LoVo (cell line): Measurements from ENCODE around the gene NEK7.
A peak's percentile ranks its signal among the peaks of the same experiment; 100 is the strongest.
"Not testable (repeated sequence)": the region's sequence is repeated elsewhere in the genome, so short reads cannot be mapped to it uniquely, and the experiment has no call there.

Experiments used
- DNase-seq: peaks from one replicate; pipeline ENCODE4 v3.0.0-alpha.2; 2016; ENCODE audit warnings: low spot score

Gene NEK7

DNA sequence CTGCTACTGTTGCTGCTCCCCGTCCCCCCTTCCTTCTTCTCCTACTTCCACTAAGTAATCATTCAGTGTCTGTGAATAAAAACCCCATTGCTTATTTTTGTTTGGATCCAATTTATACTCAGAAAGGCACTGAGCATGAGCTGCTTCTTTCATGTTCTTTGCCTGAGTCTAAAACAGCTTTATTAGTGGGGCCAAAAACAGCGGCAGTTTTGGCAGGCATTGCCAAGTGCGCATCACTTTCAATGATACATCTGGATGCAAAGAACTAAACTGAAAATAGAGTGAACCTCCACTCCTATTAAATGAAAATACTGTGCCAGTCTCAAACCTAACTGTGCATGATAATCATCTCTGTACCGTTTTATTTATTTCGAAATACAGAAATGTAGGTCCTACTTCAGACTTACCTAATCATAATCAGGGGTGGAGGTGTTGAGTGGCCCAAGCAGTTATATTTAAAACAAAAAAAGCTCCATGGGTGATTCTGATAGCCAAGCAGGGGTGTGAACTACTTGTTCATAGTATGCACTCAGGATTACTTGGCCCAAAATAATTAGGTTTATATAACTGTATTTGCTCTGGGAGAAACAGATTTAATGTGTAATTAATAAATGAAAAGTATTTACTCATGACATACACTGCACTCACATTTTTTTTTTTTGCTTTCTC, 48.4 kb downstream of the NEK7 start:
- no peak for DNase-seq

DNA sequence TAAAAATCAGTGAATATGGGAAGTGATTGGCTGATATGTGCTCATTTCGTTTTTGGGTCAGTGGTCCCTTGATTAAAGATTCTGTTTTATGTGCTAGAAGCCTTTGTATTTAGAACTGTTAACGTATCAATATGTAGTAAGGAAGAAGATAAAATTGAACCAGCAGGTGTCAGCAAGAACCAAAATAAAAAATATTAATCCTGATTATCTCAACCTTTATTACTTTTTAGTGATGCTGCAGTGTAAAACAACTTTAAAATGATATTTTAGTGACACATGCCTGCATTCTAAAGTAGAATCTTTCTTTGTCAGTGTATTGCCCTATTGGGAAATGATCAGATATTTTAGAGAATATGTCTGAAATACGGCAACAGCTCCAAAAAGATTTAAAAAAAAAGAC, 49.5 kb downstream of the NEK7 start:
- no peak for DNase-seq

- DNase-seq: no peak
These were observed 54.9 kb downstream of the NEK7 start for GRCh38 chr1:198211696-198212095.

DNA sequence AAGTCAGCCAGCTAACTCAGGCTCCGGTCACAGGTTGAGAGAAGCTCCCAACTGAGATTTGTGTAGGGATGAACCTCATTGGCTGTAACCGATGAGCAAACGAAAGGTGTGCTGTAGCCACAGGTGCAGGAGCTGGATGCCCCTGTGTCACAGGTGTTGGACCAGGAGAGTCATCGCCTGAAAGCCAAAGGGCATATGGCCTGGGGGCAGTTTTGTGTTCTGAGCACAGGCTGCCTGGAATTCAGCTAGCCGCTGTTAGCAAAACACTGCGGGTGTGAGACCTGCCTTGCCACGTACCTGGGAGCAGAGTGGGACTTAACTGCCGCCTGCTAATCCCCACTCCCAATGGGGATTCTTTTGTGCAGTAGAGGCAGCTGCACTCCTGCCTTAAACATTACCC, 55.3 kb downstream of the NEK7 start:
- DNase-seq: no peak

GRCh38 chr1:198212675-198213074, 55.9 kb downstream of the NEK7 start:
- DNase-seq: no peak

DNA sequence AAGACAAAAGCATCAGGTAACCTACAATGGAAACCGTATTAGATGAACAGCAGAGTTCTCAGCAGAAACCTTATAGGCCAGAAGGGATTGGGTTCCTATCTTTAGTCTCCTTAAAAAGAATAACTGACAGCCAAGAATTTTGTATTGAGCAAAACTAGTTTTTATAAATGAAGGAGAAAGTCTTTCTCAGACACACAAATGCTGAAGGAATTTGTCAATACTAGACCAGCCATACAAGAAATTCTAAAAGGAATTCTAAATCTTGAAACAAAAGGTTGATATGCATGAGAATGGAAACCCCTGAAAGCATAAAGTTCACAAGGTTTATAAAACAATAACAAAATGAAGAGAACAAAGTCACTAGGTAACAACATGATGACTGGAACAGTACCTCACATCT, 58.1 kb downstream of the NEK7 start:
- DNase-seq: no peak

- DNase-seq: peak; percentile 12
These were observed 63.6 kb downstream of the NEK7 start for GRCh38 chr1:198220428-198220827.

DNA sequence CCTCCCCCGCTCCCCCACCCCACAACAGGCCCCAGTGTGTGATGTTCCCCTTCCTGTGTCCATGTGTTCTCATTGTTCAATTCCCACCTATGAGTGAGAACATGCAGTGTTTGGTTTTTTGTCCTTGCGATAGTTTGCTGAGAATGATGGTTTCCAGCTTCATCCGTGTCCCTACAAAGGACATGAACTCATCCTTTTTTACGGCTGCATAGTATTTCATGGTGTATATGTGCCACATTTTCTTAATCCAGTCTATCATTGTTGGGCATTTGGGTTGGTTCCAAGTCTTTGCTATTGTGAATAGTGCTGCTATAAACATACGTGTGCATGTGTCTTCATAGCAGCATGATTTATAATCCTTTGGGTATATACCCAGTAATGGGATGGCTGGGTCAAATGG, 70.2 kb downstream of the NEK7 start:
- not testable (repeated sequence) for DNase-seq

- not testable (repeated sequence) for DNase-seq
These were observed 70.7 kb downstream of the NEK7 start for GRCh38 chr1:198227454-198227853.

DNA sequence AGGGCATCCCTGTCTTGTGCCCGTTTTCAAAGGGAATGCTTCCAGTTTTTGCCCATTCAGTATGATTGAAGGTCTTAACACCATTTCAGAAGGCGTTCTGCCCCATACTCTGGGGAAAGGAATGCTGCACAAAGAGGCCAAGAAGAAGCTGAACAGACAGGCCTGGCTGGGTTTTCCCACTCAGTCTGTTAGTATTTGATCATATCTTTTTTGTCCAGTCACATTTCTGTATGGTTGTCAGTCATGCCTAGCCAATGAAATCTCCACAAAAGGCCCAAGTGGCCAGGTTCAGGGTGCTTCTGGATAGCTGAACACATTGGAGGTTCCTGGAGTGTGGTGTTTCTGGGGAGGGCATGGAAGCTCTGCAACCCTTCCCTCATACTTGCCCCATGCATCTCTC, 72.1 kb downstream of the NEK7 start:
- no peak for DNase-seq

GRCh38 chr1:198231779-198232178, 75.0 kb downstream of the NEK7 start:
- no peak for DNase-seq

- DNase-seq: no peak
These were observed 75.6 kb downstream of the NEK7 start for GRCh38 chr1:198232378-198232777.

GRCh38 chr1:198232940-198233675, 76.3 kb downstream of the NEK7 start:
- no peak for DNase-seq

- DNase-seq: peak; percentile 31
These were observed 77.9 kb downstream of the NEK7 start for GRCh38 chr1:198234520-198235251.

- DNase-seq: no peak
These were observed 81.3 kb downstream of the NEK7 start for GRCh38 chr1:198238121-198238520.

DNA sequence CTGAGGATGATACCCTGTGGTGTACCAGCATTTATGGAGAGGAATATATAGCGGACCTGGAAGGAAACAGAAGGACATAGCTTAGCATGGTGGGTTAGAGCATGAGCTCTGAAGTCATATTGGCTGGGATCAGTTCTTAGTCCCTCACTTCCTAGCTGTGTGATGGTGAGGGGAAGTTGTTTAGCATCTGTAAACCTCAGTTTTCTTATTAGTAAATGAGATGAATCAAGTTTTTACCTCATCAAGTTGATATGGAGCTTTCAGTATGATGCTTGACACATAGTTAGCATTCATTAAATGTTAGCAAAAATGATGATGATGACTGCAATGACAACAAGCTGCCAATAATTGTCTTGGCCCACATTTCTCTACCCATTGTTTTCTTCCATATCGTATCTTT, 84.8 kb downstream of the NEK7 start:
- no peak for DNase-seq

DNA sequence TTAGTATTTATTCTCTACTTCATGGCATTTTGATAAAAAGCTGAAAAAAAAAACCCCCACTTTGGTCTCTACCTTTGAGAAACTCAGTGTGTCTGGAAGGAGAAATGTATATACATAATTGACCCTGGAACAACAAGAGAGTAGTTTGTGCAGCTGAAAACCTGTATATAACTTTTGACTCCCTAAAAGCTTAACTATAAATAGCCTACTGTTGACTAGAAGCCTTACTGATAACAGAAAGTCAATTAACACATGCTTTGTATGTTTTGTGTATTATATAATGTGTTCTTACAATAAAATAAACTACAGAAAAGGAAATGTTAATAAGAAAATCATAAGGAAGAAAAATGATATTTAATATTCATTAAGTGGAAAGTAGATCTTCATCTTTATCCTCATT, 88.0 kb downstream of the NEK7 start:
- no peak for DNase-seq

- no peak for DNase-seq
These were observed 88.6 kb downstream of the NEK7 start for GRCh38 chr1:198245379-198245778.

- no peak for DNase-seq
These were observed 89.5 kb downstream of the NEK7 start for GRCh38 chr1:198246337-198246736.

DNA sequence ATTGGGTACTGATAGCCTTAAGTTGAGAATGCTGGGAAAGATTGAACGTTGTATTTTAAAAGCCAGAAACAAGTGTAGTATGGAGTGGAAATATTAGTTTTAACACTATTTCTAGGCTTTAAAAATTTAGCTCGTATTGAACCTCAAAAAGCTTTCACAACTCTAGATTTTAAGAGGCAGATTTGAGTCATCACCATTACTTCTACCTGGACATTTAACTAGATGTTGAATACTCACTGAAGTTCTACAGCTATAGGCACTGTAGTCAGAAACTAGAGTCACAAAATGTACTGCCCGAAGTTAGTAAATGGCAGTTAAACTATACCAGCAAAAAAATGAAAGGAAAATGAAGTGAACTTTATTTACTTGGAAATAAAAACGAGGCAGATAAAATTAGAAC, 96.5 kb downstream of the NEK7 start:
- no peak for DNase-seq

GRCh38 chr1:198253668-198254067, 96.9 kb downstream of the NEK7 start:
- no peak for DNase-seq

DNA sequence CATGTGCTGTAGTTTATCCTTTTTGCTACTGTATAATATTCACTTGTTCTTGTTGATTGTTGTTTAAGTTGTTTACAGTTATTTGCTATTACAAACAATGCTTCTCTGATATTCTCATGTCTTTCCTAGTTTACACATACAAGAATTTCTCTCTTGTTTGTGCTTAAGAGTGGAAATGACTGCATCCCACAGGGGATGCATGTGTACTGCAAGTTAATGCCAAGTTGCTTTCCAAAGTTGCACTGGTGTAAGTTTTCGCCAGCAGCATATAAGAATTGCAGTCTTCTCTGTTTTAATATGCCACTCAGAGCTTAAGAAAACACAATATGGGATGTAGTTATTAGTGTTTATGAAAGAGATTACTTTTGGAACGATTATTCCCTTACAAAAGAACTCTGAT, 97.7 kb downstream of the NEK7 start:
- no peak for DNase-seq

DNA sequence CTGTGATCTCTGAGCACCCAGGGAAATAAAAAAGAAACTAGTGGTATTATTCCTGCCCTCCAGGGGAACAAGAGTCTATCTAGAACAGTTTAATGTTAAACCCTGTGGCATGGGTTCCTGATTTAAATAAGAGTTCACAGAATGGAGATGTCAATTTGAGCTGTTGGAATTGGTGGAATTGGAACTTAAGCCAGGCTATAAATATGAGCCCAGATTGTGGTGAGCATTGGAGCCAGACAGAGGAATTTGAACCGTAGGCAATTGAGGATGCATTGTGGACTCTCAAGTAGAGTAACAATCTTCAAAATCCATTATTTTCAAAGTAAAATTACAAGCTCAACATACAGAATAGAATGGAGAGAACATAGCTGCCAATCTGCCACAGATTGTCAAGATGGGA, 98.2 kb downstream of the NEK7 start:
- no peak for DNase-seq
